ENCODE measurements around the gene EGLN3.
A peak's percentile ranks its signal among the peaks of the same experiment; 100 is the strongest.
"Not testable (repeated sequence)": the region's sequence is repeated elsewhere in the genome, so short reads cannot be mapped to it uniquely, and the experiment has no call there.

The EGLN3 gene

DNA sequence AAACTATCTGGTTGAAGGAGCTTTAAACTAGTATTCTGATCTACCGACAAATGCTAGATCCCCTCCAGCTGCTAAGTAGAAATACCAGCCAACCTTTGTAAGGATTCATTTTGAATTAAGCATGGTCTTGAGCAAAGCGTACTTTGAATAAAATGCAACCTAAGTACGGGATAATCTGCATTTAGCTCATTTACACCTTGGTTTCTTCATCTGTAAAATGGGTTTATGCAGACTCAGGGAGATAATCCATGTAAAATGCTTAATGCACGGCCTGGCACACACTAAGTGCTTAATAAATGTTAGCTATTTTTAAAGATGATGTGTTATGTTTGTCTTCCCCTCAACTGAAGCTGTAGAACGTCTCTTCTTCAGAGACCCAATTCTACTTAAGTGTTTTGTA is 15.9 kb downstream of the EGLN3 start:
- DNase-seq, result no peak

DNA sequence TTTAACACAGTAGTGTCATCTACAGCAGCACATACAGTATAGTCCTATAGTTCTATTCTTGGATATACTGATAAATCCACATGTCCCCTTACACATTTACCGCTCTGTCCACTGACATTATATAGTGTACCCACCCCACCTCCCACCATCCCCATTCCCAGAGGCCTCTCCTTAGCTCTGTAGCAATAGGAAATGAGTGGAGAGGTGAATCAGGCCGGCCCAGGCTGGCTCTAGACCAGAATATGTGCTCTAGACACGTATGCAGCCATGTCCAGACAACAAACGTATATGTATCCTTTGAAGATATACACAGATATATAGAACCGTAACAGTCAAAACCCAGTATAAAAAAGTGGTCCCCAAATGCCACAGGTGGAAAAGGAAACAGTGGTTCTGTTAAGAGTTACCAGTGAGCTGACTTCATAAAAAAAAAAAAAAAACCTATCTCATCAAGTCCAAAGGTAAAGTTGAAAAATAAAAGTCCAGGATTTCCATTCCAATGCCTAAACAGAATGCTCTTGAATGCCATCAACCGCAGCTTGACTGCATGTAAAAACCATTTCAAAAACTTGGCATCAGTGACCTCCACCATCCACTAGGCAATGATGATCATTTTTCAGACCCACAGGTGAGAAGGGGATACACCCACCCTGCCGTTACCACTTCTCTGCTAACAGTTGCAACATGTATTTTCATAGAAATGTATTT is 16.7 kb downstream of the EGLN3 start:
- no peak for DNase-seq

DNA sequence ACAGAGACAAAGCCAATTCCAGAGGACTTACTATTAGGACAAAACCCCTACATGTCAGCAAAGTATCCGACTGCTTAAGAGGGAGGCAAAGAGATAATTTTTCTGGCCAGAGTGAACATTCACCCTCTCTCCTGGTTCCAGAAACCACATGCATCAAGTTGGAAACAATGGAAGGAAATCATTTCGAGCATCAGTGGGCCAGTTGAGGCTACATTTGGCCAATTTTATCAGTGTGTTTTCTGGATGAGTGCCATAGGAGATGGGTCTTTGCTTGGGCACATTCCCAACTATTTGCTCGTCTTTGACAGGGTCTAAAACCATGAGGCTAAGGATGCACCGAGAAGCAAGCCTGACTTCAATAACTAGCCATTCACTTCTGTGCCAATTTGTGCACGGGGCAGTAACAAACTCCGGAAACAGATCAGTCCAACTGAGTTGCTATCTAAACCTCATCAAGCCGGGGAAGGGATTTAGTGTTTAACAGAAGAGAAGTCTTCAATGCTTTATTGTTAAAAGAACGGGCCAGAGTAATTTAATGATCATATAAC is 17.4 kb downstream of the EGLN3 start:
- no peak for DNase-seq

DNA sequence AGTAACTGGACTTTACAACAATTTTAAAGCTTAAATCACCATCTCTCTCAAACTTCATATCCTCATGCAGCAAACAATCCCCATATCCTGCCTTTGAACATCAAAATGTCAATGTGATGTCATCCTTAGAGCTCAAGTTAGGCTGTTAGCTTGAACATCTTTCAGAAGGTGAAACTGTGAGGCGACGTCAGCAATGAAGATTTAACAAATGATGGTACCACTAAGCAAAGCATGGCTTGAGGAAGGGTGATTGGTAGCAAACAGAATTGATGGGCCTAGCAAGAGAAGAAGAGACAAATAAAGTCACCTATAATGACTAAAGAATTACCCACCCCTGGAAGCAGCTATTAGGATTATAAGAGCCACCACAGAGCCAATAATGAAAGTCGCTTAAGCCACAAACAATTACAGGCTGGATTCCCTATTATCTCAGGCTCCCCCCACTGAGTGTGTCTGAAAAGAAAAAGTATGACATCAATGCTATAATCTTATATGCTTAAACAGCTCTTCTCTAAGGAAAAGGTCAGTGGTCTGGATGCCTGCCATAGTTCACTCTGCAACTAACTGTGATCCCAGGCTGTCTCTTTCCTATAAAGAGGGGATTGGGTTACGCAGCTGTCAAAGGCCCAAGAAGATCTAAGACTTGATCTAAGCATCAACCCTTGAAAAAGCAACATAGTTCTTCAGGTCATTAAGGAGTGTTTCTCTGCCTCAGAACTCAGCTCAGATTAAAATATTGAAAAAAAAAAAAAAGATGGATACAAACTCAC is 18.1 kb downstream of the EGLN3 start:
- DNase-seq, result peak; percentile 63 to 89

DNA sequence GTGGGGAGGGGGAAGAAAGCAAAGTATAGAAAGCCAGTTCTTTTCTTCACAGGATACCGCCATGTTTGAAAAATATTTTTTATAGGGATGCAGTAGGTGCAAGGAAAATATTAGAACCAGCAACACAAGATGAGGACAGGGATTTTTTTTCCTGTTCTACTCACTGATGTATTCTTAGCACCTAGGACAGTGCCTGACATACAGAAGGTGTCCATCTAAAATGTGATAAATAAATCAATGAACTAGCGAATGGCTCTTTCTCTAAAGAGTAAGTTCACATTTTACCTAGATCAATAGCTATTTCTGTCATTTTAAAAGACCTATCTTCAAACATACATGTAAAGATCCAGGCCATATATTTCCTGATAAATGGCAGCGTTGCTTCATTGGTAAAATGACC is 18.8 kb downstream of the EGLN3 start:
- DNase-seq, result no peak

DNA sequence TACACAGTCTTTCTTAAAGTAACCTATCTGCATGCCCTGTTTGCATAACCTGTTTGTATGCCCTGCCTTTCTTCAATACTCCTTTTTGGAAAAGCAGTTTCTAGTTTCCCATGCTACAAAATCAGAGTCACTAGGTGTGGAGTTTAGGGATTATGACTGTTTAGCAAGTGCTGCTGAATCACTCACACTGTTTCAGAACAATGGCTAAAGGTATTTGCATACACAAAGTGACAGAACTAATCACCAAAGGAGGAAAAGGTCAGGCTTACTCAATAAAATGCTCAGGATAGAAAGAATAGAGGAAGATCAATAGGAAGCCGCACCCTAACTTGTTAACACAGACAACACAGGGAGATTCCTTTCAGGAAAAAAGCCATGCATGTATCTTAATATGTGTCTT is 19.4 kb downstream of the EGLN3 start:
- no peak for DNase-seq

DNA sequence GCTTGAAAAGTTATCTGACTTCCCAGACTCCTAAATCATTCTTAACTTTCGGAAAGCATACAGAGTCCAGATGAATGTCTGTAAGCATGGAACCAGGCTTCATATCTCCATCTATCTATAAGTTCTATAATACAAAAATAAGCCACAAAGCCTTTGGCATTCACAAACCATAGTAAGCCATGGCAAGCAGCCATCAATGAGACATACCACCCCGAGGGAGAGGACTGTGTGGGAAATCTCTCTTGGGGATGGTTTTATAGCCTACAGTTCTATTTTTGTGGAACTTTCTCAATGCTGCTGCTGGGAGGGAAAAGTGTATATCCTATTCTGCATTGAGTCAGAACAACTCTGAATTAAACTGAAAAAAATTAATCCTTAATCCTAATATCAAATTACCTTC is 20.4 kb downstream of the EGLN3 start:
- DNase-seq, result peak in 1 of 2 experiments; percentile 17

DNA sequence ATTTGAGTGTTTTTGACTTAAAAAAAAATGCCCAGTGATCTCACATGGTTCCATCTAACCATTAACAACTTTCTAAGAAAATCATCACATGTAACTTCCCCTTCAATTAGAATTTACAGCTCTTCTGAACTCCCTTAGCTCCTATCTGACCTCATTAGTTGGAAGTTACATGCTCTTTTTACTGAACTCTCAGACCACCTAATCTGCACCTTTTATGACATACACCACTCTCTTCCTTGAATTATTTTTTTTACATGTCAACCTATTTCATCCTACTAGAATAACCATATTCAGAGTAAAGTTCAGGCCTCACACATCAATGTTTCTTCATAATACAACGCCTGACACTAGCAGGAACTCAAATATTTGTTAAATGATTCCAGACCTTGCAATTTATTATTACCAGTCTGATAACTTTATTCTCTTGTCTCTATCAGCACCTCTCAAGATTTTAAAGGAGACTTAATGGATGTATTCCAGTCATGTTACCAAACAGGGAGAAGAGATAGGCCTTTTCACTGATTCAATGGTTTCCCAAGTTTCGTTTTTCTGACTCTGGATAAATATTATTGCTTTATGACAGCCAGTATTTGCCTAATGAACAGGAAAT is 21.0 kb downstream of the EGLN3 start:
- DNase-seq, result no peak

DNA sequence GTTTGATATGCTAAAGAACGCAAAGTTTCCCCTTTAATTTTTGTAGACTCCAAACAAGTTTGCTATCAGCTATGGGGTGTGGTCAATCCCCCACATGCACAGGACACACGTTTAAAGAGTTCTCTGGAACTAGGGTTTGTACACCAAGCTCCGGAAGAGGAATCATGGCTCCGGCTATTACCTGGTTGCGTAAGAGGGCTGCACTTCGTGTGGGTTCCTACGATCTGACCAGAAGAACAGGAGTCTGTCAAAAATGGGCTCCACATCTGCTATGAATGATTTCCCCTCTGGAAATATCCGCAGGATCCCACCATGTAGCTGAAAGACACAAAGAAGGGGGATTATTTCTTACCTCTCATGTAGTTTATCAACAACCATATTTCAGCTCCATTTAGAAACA is 22.0 kb downstream of the EGLN3 start:
- DNase-seq, result no peak

DNA sequence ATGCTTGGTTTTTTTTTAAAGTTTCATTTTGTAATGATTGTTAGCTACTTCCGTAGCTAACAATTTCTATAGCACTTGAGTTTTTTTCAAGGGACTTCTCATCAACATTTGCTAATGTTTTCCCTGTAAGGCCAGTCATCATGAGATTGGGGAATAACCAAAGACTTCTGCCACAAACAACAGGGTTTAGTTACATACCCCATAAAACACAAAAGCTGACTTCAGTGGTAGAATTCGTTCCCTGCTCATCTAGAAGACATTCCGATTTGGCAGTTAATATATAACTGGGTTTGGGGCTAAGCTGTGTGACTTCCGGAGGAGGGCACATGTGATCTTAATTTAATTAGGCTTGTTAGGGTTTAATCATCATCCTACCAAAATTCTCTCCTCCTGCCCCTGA is 22.9 kb downstream of the EGLN3 start:
- no peak for DNase-seq

DNA sequence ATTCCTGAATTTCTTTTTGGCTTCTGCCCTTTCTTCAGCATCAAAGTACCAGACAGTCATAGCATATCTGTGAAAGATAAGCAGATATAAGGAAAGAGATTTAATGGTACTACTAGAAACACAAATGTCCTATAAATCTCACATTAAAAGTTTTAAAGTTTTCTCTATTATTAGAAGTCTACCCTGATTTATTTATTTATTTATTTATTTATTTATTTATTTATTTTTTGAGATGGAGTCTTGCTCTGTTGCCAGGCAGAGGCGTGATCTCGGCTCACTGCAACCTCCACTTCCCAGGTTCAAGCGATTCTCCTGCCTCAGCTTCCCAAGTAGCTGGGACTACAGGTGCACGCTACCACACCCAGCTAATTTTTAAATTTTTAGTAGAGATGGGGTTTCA is 23.9 kb downstream of the EGLN3 start:
- DNase-seq, result not testable (repeated sequence)

DNA sequence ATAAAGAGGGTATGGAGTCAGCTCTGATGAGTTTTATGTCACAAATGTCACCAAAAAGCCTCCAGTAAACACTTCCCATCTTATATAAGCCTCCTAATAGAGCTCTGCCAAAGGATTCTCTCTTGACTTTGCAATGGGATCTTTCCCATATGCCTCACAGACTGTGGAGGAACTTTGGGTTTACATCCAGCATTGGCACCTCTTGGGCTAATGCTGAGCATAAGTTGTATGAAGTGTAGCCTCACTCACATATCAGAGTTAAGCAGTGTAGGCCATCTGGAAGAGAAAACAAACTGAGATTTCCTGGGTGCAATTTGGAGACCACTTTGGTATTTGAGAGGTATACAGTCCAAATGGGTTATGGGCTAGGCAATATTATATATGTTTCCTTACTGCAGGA is 24.9 kb downstream of the EGLN3 start:
- DNase-seq, result peak in 1 of 2 experiments; percentile 24

DNA sequence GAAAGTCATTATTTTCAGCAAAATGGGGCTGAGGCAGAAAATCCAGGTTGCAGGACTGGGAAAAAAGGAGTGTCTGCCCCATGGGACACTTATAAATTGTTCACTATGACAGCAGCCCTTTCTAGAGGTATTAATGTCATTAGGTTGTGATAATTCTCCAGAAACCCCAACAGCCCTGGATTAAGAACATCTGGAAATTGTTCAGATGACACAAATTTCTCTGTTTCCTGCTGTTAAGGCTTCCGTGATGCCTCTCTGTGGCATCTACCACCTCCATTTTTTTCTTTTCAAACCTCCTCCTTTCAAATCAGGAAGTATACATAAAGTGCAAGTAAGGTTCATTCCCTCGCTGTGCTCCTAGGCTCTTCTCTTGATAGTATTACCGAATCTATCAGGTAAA is 25.6 kb downstream of the EGLN3 start:
- DNase-seq, result peak in 1 of 2 experiments; percentile 33

DNA sequence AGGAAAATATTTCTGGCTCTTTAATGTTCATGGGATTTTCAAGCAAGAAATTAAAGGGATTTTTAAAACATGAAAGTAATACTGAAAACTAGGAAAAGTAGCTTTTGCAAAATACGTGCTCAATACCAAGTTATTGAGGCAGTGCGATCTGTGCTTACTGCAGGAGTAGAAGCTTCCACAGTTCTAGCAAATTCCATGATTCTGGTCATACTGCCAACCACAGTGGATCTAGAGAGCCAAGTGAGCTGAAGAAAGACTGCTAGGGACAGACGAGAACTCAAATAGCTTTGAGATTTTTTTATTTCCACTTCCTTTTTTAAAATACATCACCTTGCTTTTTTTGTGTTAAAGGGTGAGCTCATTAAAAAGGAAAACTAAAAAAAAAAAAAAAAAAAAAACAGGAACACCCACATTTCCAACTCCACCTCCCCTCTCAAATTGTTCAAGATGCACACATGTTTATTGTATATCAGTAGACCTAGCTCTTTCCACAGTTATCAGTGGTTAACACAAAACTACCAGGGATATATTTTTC is 26.2 kb downstream of the EGLN3 start:
- no peak for DNase-seq

DNA sequence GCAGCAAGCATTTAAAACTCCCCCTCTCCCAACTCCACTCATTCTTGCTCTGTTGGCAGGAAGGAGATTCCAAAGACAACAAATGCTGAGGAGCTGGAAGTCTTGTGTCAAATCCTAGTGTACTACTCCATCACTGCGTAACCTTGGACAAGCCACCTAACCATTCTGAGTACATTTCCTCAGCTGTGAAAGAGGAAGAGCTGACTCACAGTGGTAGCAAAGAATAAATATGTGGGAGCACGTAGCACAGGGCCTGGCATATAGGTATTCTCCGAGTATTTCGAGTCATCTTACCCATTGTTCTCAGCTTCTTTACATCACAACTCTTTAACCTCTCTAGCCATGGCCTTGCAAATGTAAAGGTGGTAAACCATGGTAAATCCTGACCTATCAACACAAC is 28.7 kb downstream of the EGLN3 start:
- DNase-seq, result no peak

DNA sequence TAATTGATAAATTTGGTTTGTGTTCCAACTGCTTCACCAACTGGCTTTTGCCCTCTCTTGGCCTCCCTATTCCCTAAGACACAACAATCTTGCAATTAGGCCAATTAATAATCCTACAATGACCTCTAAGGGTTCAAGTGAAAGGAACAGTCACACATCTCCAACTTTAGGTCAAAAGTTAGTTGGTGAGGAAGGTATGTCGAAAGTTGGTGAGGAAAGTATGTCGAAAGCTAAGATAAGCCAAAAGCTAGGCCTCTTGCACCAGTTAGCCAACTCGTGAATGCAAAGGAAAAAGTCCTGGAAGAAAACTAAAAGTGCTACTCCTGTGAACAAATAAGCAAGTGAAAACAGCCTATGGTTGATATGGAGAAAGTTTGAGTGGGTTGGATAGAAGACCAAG is 32.6 kb downstream of the EGLN3 start:
- no peak for DNase-seq

DNA sequence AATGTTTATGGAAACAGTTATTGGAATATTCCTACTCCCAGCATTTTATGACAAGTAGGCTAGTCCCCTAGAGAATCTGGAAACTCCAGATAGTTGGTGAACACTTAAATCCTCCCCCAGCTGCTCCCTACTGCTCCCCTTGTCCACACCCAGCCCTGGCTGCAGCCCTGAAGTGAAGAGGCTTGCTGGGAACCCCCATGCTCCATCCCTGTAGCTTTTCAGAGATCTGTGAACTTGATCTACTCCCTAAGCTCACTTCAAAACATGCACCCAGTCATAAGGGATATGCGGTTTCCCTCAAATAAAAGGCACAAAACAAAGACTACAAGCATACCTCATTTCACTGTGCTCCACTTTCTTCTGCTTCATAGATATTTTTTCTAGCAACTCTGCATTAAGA is 33.2 kb downstream of the EGLN3 start:
- peak in 1 of 2 experiments; percentile 22 for DNase-seq

DNA sequence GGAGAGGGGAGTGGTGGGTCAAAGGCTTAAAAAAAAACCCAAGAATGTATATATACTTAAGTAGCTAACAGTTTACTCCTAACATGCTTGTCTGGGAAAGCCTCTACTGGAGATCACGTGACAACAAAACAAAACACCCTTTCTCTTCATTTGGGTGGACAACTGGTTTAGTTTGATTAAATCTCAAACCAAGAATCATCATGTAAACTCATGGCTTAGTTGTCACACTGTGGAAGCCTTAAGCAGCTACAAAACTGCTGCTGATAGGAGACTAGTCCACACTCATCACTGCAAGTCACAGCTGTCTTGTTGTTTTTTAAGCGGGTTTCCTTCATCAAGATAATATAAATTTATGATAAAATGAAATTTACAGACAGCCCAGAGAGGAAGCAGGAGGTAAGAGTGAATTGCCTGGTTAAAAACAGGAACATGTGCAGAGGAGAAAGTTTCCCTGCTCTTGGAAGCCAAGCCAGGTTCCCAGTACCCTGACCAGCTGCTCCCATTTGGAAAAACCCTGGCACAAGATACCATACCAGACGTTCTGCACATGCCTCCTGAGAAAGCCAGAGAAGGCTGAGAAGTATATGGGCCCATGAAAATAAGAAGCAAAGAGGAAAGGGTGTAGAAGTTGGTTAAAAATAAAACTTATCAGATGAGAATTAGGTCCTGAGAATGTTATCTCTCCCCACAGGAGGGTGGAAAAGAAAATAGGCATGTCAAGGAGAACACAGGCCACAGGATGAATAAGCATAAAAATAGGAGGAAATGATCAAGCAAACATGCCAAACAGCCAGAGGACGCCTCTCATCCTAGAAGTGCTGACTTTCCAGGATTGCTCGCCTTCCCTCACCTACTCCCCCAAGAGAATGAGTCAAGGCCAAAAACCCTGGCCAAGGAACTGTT is 34.0 kb downstream of the EGLN3 start:
- DNase-seq, result peak in 1 of 2 experiments; percentile 41

DNA sequence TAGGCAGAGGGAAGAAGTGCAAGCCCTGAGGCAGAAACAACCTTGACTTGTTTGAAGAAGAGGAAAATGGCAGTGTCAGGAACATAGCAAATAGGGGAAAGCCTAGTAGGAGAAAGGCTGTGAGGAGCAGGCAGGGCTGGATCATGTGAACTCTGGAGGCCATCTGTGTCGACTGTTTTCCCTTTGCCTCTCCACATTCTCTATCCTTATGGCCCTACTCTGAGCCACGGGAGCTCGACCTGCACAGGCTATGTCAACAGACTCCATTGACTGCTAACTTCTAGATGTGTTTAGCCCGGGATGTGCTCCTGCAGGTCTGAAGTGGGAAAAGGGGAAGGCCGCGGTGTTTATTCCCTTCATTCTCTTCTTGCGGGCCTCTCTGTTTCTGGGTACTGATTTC is 35.2 kb downstream of the EGLN3 start:
- DNase-seq, result no peak

DNA sequence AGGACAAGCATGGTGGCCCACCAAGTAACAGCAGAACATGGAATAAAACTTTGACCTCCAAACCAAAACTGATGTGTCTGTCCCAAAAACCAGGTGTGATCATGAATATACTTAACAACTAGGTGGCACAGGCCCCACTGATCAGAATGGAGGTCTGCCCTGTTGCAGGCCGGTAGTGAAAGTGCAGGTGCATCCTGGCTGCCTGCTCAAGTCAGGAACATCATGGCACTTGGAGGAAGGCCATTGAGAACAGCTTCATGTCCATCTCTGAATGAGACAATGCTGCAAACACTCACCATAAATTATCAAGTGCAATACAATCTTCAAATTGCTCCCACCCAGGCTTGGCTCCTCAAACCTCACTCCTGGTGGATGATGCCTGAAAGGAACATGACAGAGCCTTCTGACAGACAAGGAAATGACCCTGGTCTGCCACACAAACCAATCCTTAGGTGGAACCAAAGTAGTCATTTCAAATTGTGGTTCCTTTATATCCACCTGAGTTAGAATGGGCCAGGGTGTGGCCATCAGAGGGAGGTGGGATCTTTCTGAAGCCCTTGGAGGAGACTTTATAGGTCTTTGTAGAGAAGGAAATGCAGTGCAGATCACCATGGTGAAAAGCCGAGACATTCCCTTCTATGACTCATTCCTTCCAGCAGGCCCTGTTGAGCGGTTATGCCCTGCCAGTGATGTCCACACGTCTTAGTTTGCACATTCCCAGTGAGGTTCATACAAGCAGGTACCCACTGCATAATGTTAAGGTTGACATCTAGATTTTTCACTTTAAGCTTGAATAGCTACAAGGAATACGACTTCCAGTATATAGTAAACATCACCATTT is 36.0 kb downstream of the EGLN3 start:
- DNase-seq, result no peak

DNA sequence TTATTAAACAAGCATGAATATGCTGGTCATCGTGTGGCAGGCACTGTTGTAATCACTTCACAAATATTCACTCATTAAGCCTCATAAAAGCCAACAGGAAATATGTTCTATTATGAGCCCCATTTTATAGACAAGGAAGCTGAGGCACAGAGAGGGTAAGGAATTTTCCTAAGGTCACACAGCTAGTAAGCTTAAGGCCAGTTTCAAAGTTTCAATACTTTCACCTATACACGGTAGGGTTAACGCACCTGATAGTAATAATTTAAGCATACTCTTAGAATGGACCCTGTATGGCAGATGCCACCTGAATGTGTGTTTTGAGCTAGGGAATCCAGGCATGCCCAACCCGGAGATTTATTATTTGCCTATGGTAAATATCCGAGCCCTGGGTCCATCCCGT is 39.8 kb downstream of the EGLN3 start:
- no peak for DNase-seq

DNA sequence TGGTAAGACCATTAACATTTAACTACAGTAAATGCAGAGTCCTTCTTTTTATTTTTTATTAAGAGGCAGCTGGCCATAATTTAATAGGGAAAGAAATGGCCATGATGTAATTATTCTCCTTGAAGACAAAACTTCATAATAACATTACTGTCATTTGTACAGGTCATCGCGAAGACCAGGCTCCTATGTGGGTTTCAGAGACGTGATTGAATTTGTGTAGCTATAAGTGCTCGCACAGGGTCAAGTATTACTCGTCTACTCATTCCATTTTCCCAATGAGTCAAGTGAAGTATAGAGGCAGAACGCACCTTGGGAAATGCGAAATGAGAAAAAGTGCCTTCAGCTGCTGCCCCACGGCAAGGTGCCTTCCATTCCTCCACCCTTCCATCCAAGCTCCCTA is 40.4 kb downstream of the EGLN3 start:
- DNase-seq, result no peak

All from NCI-H524 (cell line).